WTC11 (cell line): ENCODE data around the gene FMR1NB. TPM values are rescaled to one million over a fixed set of nuclear protein-coding genes. Genes with fewer than 3 reads are reported as not detected.

Experiments
- ATAC-seq: fragments of 200-7000 bp; cut with Tn5 transposase; 2 replicates; pipeline ENCODE4 v1.10.0; 2021; ENCODE audit warnings: mild to moderate bottlenecking, moderate library complexity
- CTCF ChIA-PET: fragments of 300-600 bp; sonication (Branson Sonifier 250); formaldehyde crosslinking; loops from one replicate; lab custom pipeline; 2021; ENCODE audit warnings: antibody characterized with exemption; lab: Charles Lee
- POLR2A ChIA-PET: fragments of 350-600 bp; sonication (Branson Sonifier 250); formaldehyde crosslinking; loops from one replicate; lab custom pipeline; 2021; ENCODE audit warnings: antibody characterized with exemption; lab: Charles Lee
- DNase-seq: peaks from one replicate; pipeline ENCODE4 v3.0.0; 2021; ENCODE audit warnings: low spot score
- H3K27ac Mint-ChIP-seq: 2 replicates; pipeline ENCODE4 v1.8.0; 2021; ENCODE audit warnings: mixed read lengths
- H3K27me3 Mint-ChIP-seq: 2 replicates; pipeline ENCODE4 v1.8.0; 2021; ENCODE audit warnings: low read depth, mild to moderate bottlenecking, moderate library complexity, mixed read lengths
- H3K36me3 Mint-ChIP-seq: 2 replicates; pipeline ENCODE4 v1.8.0; 2021; ENCODE audit warnings: mixed read lengths
- H3K4me1 Mint-ChIP-seq: 2 replicates; pipeline ENCODE4 v1.8.0; 2022; ENCODE audit warnings: mixed read lengths
- H3K4me3 Mint-ChIP-seq: 2 replicates; pipeline ENCODE4 v1.8.0; 2021; ENCODE audit warnings: mild to moderate bottlenecking, moderate library complexity, mixed read lengths
- H3K9me3 Mint-ChIP-seq: 2 replicates; pipeline ENCODE4 v1.8.0; 2021; ENCODE audit warnings: mixed read lengths
- AR ChIP-seq: fragments of 250-450 bp; sonication (Bioruptor Pico); IDR thresholded peaks from 2 replicates; pipeline ENCODE4 v1.9.0; 2021; ENCODE audit warnings: mild to moderate bottlenecking
- ARID4B ChIP-seq: sonication (generic); formaldehyde crosslinking; IDR thresholded peaks from 2 replicates; pipeline ENCODE4 v1.8.0; 2023; ENCODE audit warnings: missing genetic modification reagents, mild to moderate bottlenecking, borderline replicate concordance
- E2F4 ChIP-seq: sonication (generic); formaldehyde crosslinking; IDR thresholded peaks from 2 replicates; pipeline ENCODE4 v1.8.1; 2022; ENCODE audit warnings: low read depth, mild to moderate bottlenecking, moderate library complexity, missing genetic modification reagents, borderline replicate concordance
- EMX1 ChIP-seq: fragments of 250-450 bp; sonication (Bioruptor Pico); IDR thresholded peaks from 2 replicates; pipeline ENCODE4 v1.8.0; 2021; ENCODE audit warnings: mild to moderate bottlenecking
- ERG ChIP-seq: fragments of 250-450 bp; sonication (Bioruptor Pico); IDR thresholded peaks from 2 replicates; pipeline ENCODE4 v1.8.0; 2021; ENCODE audit warnings: mild to moderate bottlenecking
- ETV6 ChIP-seq: sonication (generic); formaldehyde crosslinking; IDR thresholded peaks from 2 replicates; pipeline ENCODE4 v1.8.1; 2022; ENCODE audit warnings: mild to moderate bottlenecking, missing genetic modification reagents
- FOXJ3 ChIP-seq: sonication (generic); formaldehyde crosslinking; IDR thresholded peaks from 2 replicates; pipeline ENCODE4 v1.9.0; 2021; ENCODE audit warnings: missing genetic modification reagents, mild to moderate bottlenecking, borderline replicate concordance
- FOXP1 ChIP-seq: sonication (generic); formaldehyde crosslinking; IDR thresholded peaks from 2 replicates; pipeline ENCODE4 v1.8.0; 2022; ENCODE audit warnings: missing genetic modification reagents, mild to moderate bottlenecking, moderate library complexity, borderline replicate concordance
- NFATC4 ChIP-seq: fragments of 250-450 bp; sonication (Bioruptor Pico); IDR thresholded peaks from 2 replicates; pipeline ENCODE4 v1.9.0; 2021; ENCODE audit warnings: mild to moderate bottlenecking
- NFE2L1 ChIP-seq: sonication (generic); formaldehyde crosslinking; IDR thresholded peaks from 2 replicates; pipeline ENCODE4 v1.8.1; 2023; ENCODE audit warnings: missing genetic modification reagents
- RELA ChIP-seq: sonication (generic); formaldehyde crosslinking; IDR thresholded peaks from 2 replicates; pipeline ENCODE4 v1.8.1; 2022; ENCODE audit warnings: missing genetic modification reagents, mild to moderate bottlenecking, borderline replicate concordance
- TEAD1 ChIP-seq: sonication (generic); formaldehyde crosslinking; IDR thresholded peaks from 2 replicates; pipeline ENCODE4 v1.8.0; 2022; ENCODE audit warnings: mild to moderate bottlenecking, missing genetic modification reagents
- TEAD4 ChIP-seq: sonication (generic); formaldehyde crosslinking; IDR thresholded peaks from 2 replicates; pipeline ENCODE4 v1.8.0; 2022; ENCODE audit warnings: mild to moderate bottlenecking, missing genetic modification reagents
- ZNF232 ChIP-seq: sonication (generic); formaldehyde crosslinking; IDR thresholded peaks from 2 replicates; pipeline ENCODE4 v1.8.0; 2022; ENCODE audit warnings: mild to moderate bottlenecking, missing genetic modification reagents
- ZNF416 ChIP-seq: fragments of 250-450 bp; sonication (Bioruptor Pico); IDR thresholded peaks from 2 replicates; pipeline ENCODE4 v1.9.0; 2021; ENCODE audit warnings: mild to moderate bottlenecking, inconsistent platforms
- ZNF512 ChIP-seq: sonication (generic); formaldehyde crosslinking; IDR thresholded peaks from 2 replicates; pipeline ENCODE4 v1.8.1; 2022; ENCODE audit warnings: missing genetic modification reagents, borderline replicate concordance
- ZNF532 ChIP-seq: fragments of 250-450 bp; sonication (Bioruptor Pico); IDR thresholded peaks from 2 replicates; pipeline ENCODE4 v1.9.0; 2021; ENCODE audit warnings: mild to moderate bottlenecking, borderline replicate concordance
- ZSCAN18 ChIP-seq: fragments of 250-450 bp; sonication (Bioruptor Pico); IDR thresholded peaks from 2 replicates; pipeline ENCODE4 v2.1.2; 2022; ENCODE audit warnings: mild to moderate bottlenecking, moderate library complexity
- total RNA-seq: library from RNA; stranded (reverse); gene quantifications from 3 replicates; pipeline ENCODE4 v1.2.3, GENCODE V29; 2021

Gene FMR1NB
- total RNA-seq, 1 experiment from 2014 or later, result not detected

GRCh38 chrX:148020329-148020728, 39.2 kb downstream of the FMR1NB start (continued):
- TF ChIP-seq ZSCAN18 (CRISPR knock-in tag) (no peak), ZNF532 (CRISPR knock-in tag) (no peak), TEAD4 (no peak), ARID4B (CRISPR knock-in tag) (no peak), RELA (CRISPR knock-in tag) (no peak)

- H3K27ac Mint-ChIP-seq, result no peak overlapping the region
- ChIA-PET POLR2A (no interaction called here), CTCF (no interaction called here)
- H3K36me3 Mint-ChIP-seq, result 0 out of 2 replicates have a peak, but pooled peaks cover 3% of the 10 kb centered on the region
- H3K4me3 Mint-ChIP-seq, result no peak overlapping the region
- no peak for DNase-seq
- no peaks in the 10 kb centered on the region for H3K4me1 Mint-ChIP-seq
- H3K9me3 Mint-ChIP-seq, result peaks cover 37% of the 10 kb centered on the region
- peaks cover 6% of the 10 kb centered on the region; the same call in 1 of the 2 replicates for H3K27me3 Mint-ChIP-seq
- ATAC-seq, result no peak
- TF ChIP-seq EMX1 (CRISPR knock-in tag) (no peak), NFE2L1 (CRISPR knock-in tag) (no peak), TEAD1 (CRISPR knock-in tag) (no peak), NFATC4 (no peak), E2F4 (CRISPR knock-in tag) (no peak), TEAD4 (no peak), AR (CRISPR knock-in tag) (no peak), ZNF512 (CRISPR knock-in tag) (no peak), ZNF416 (CRISPR knock-in tag) (no peak), ZNF232 (CRISPR knock-in tag) (no peak), FOXP1 (CRISPR knock-in tag) (no peak), ETV6 (CRISPR knock-in tag) (no peak), FOXJ3 (CRISPR knock-in tag) (no peak), ERG (CRISPR knock-in tag) (no peak)
Measured at GRCh38 chrX:148024425-148025148, 43.5 kb downstream of the FMR1NB start.
